ENCODE data around the gene USH2A. TPM values are rescaled to one million over a fixed set of nuclear protein-coding genes. Genes with fewer than 3 reads are reported as not detected.
A peak's percentile ranks its signal among the peaks of the same experiment; 100 is the strongest.

The USH2A gene
- total and polyA plus RNA-seq, 4 donors: 0.09 to 0.39 (median 0.15) TPM

DNA sequence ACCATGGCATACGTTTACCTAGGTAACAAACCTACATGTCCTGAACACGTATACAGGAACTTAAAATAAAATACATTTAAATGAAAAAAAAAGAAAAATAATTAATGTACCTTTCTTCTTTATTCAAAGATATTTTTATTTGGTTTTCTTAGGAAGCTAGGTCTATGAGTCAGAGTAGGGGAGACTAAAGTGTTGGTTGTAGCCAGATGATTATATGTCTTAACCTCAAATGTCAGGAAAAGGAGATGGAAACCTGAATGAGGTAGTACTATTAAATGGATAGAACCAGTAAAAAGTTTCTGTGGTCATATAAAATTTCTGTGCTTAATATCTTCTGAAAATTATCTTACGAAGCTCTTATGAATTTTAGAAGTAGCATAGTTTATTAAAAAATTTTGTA, 580.3 kb downstream of the USH2A start:
- no peak overlapping the region for H3K4me3 ChIP-seq (ENCODE audit: low read depth, low read length)
- no peaks in the 10 kb centered on the region for H3K4me1 ChIP-seq (ENCODE audit: control insufficient read depth, insufficient read depth, low read length)
- no peak for DNase-seq (ENCODE audit: low read depth in 4 of 6, low spot score in 6 of 6)
- H3K36me3 ChIP-seq (ENCODE audit: control insufficient read depth, insufficient read depth, low read length): no peaks in the 10 kb centered on the region
- H3K27me3 ChIP-seq (ENCODE audit: control insufficient read depth, insufficient read depth, low read length): no peaks in the 10 kb centered on the region
- no peak overlapping the region for H3K27ac ChIP-seq (ENCODE audit: low read depth, low read length)
- no peaks in the 10 kb centered on the region for H3K9me3 ChIP-seq (ENCODE audit: control insufficient read depth, insufficient read depth, low read length)
- WGBS (ENCODE audit: insufficient coverage): no CpG with 5 or more reads among the region's 3 CpGs

GRCh38 chr1:215835951-215836350, 587.3 kb downstream of the USH2A start:
- no peak for DNase-seq (ENCODE audit: low read depth in 4 of 6, low spot score in 6 of 6)
- WGBS (ENCODE audit: insufficient coverage): no CpG with 5 or more reads among the region's 2 CpGs
- no peak overlapping the region for H3K27ac ChIP-seq (ENCODE audit: low read depth, low read length)
- no peaks in the 10 kb centered on the region for H3K27me3 ChIP-seq (ENCODE audit: control insufficient read depth, insufficient read depth, low read length)
- no peak overlapping the region for H3K4me3 ChIP-seq (ENCODE audit: low read depth, low read length)
- no peaks in the 10 kb centered on the region for H3K9me3 ChIP-seq (ENCODE audit: control insufficient read depth, insufficient read depth, low read length)
- no peaks in the 10 kb centered on the region for H3K36me3 ChIP-seq (ENCODE audit: control insufficient read depth, insufficient read depth, low read length)
- no peaks in the 10 kb centered on the region for H3K4me1 ChIP-seq (ENCODE audit: control insufficient read depth, insufficient read depth, low read length)

DNA sequence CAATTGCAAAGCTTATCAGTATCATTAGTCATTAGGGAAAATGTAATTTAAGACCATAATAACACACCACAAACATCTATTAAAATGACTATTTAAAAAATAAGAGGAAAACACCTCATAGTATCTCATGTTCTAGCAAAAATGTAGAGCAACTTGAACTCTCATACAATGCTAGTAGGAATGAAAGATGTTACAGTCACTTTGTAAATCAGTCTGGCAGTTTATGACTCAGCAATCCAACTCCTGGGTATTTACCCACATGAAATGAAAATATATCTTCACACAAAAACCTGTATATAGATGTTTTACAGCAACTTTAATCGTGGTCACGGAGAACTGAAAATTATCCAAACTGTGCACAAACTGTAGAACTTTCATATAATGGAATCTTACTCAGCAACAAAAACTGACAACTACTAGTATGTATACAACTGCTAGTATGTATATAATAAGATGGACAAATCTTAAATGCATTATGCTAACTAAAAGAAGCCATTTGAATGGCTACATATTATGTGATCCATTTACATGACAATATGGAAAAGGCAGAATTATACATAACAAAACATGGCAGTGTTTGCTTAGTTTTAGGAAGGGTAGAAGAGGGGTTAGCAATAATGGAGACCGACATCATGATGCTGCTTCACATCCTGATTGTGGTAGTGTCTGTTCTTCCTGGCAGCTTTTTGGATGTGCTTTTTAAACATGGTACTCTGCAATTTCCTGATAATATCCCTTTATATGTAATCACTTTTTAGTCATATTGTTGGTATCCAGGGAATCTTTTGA, 589.1 kb downstream of the USH2A start:
- no peaks in the 10 kb centered on the region for H3K27me3 ChIP-seq (ENCODE audit: control insufficient read depth, insufficient read depth, low read length)
- H3K4me1 ChIP-seq (ENCODE audit: control insufficient read depth, insufficient read depth, low read length): no peaks in the 10 kb centered on the region
- H3K9me3 ChIP-seq (ENCODE audit: control insufficient read depth, insufficient read depth, low read length): no peaks in the 10 kb centered on the region
- DNase-seq (ENCODE audit: low read depth in 4 of 6, low spot score in 6 of 6): no peak
- H3K4me3 ChIP-seq (ENCODE audit: low read depth, low read length): no peak overlapping the region
- no peaks in the 10 kb centered on the region for H3K36me3 ChIP-seq (ENCODE audit: control insufficient read depth, insufficient read depth, low read length)
- whole genome bisulfite sequencing (ENCODE audit: insufficient coverage): no CpG with 5 or more reads among the region's 3 CpGs
- no peak overlapping the region for H3K27ac ChIP-seq (ENCODE audit: low read depth, low read length)

DNA sequence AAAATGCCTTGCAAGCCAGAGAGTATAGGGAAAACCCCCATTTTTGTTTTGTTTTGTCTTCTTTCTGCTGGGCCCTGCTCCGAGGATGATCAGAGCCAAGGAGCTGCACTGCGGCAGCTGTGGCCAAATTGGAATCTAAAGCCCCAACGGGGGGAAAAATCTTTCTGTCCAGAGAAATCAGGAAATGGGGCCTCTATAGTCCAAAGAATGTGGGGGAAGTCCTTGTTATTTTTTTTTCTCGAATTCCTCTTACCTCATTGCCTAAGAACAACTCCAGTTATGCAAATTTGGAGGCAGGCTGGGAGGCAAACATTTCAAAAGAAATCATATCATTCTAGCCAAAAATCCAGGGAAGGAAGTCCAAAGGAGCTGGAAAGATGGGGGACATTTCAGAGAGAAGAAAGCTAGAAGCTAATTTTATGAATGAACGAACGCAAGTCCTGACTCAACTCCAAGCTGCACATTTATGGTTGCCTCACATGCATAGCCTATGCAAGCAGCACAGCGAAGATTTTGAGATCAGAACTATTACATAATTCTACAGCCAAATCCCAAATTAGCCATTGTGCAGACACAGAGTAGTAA, 592.9 kb downstream of the USH2A start:
- no peaks in the 10 kb centered on the region for H3K4me1 ChIP-seq (ENCODE audit: control insufficient read depth, insufficient read depth, low read length)
- no peaks in the 10 kb centered on the region for H3K9me3 ChIP-seq (ENCODE audit: control insufficient read depth, insufficient read depth, low read length)
- H3K27me3 ChIP-seq (ENCODE audit: control insufficient read depth, insufficient read depth, low read length): no peaks in the 10 kb centered on the region
- WGBS (ENCODE audit: insufficient coverage): 67% methylated on average over 1 of the region's 7 CpGs
- no peak overlapping the region for H3K27ac ChIP-seq (ENCODE audit: low read depth, low read length)
- no peak overlapping the region for H3K4me3 ChIP-seq (ENCODE audit: low read depth, low read length)
- peak in 1 of 6 donors; percentile 1 for DNase-seq (ENCODE audit: low read depth in 4 of 6, low spot score in 6 of 6)
- H3K36me3 ChIP-seq (ENCODE audit: control insufficient read depth, insufficient read depth, low read length): no peaks in the 10 kb centered on the region

GRCh38 chr1:215825056-215825455, 598.2 kb downstream of the USH2A start:
- H3K27me3 ChIP-seq (ENCODE audit: control insufficient read depth, insufficient read depth, low read length): no peaks in the 10 kb centered on the region
- no peak overlapping the region for H3K27ac ChIP-seq (ENCODE audit: low read depth, low read length)
- DNase-seq (ENCODE audit: low read depth in 4 of 6, low spot score in 6 of 6): no peak
- H3K4me3 ChIP-seq (ENCODE audit: low read depth, low read length): no peak overlapping the region
- no peaks in the 10 kb centered on the region for H3K9me3 ChIP-seq (ENCODE audit: control insufficient read depth, insufficient read depth, low read length)
- no peaks in the 10 kb centered on the region for H3K4me1 ChIP-seq (ENCODE audit: control insufficient read depth, insufficient read depth, low read length)
- no peaks in the 10 kb centered on the region for H3K36me3 ChIP-seq (ENCODE audit: control insufficient read depth, insufficient read depth, low read length)

- H3K4me3 ChIP-seq (ENCODE audit: low read depth, low read length): no peak overlapping the region
- no peak for DNase-seq (ENCODE audit: low read depth in 4 of 6, low spot score in 6 of 6)
These were observed 599.0 kb downstream of the USH2A start for GRCh38 chr1:215824245-215824644.

GRCh38 chr1:215819114-215819513, 604.1 kb downstream of the USH2A start:
- no peaks in the 10 kb centered on the region for H3K27me3 ChIP-seq (ENCODE audit: control insufficient read depth, insufficient read depth, low read length)
- WGBS (ENCODE audit: insufficient coverage): no CpG with 5 or more reads among the region's 2 CpGs

More at GRCh38 chr1:215824245-215824644, 599.0 kb downstream of the USH2A start:
- no peaks in the 10 kb centered on the region for H3K36me3 ChIP-seq (ENCODE audit: control insufficient read depth, insufficient read depth, low read length)
- no peaks in the 10 kb centered on the region for H3K9me3 ChIP-seq (ENCODE audit: control insufficient read depth, insufficient read depth, low read length)
- no peaks in the 10 kb centered on the region for H3K27me3 ChIP-seq (ENCODE audit: control insufficient read depth, insufficient read depth, low read length)
- no peaks in the 10 kb centered on the region for H3K4me1 ChIP-seq (ENCODE audit: control insufficient read depth, insufficient read depth, low read length)
- H3K27ac ChIP-seq (ENCODE audit: low read depth, low read length): no peak overlapping the region

DNA sequence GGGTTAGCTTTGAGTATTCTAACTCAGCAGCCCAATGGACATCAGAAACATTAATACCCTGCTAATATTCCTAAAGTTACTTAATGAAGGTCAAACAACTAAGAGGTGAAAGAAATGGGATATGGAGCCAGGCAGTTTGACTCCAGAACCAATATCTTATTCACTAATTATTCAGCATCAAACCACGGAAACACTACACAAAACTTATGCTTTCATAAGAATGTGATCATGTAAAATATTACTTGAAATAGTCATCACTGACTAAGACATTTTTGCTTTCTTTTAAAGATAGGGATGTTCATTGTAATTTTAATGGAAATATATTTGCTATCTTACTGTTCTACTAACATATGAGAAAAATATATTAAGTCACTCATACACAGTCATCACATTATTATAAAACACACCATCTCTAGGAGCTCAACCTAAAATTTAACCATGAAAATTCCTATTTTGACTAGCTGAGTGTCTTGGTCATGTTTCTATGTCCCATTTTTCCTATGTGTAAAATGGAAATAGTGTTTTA, 615.3 kb downstream of the USH2A start:
- H3K9me3 ChIP-seq (ENCODE audit: control insufficient read depth, insufficient read depth, low read length): no peaks in the 10 kb centered on the region
- no peak overlapping the region for H3K4me3 ChIP-seq (ENCODE audit: low read depth, low read length)
- no peaks in the 10 kb centered on the region for H3K27me3 ChIP-seq (ENCODE audit: control insufficient read depth, insufficient read depth, low read length)
- H3K27ac ChIP-seq (ENCODE audit: low read depth, low read length): no peak overlapping the region
- no peaks in the 10 kb centered on the region for H3K36me3 ChIP-seq (ENCODE audit: control insufficient read depth, insufficient read depth, low read length)
- no peak for DNase-seq (ENCODE audit: low read depth in 4 of 6, low spot score in 6 of 6)
- H3K4me1 ChIP-seq (ENCODE audit: control insufficient read depth, insufficient read depth, low read length): no peaks in the 10 kb centered on the region
- no CpG with 5 or more reads among the region's 1 CpG for WGBS (ENCODE audit: insufficient coverage)

More at GRCh38 chr1:215819114-215819513, 604.1 kb downstream of the USH2A start:
- Histone ChIP-seq H3K9me3 (ENCODE audit: control insufficient read depth, insufficient read depth, low read length) (no peaks in the 10 kb centered on the region), H3K36me3 (ENCODE audit: control insufficient read depth, insufficient read depth, low read length) (no peaks in the 10 kb centered on the region), H3K4me1 (ENCODE audit: control insufficient read depth, insufficient read depth, low read length) (no peaks in the 10 kb centered on the region), H3K27ac (ENCODE audit: low read depth, low read length) (no peak overlapping the region), H3K4me3 (ENCODE audit: low read depth, low read length) (no peak overlapping the region)
- DNase-seq (ENCODE audit: low read depth in 4 of 6, low spot score in 6 of 6): no peak

DNA sequence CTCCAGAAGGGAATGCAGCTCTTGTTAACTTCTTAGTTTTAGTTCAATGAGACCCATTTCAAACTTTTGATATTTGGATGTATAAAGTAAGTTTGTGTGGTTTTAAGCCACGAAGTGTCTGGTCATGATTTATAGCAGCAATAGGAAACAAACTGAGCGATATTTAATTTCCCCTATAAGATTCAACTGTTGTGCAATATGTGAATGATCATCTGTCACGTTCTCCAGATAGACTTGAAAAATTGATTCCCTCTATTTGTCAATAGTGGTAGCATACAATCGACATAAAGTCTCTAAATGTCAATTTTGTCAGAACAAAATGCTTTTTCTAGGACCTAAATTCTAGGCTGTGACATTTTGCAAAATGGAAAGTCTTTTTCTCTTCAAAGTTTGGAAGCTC, 616.0 kb downstream of the USH2A start:
- H3K36me3 ChIP-seq (ENCODE audit: control insufficient read depth, insufficient read depth, low read length): no peaks in the 10 kb centered on the region
- 80% methylated on average over 1 of the region's 4 CpGs for WGBS (ENCODE audit: insufficient coverage)
- no peaks in the 10 kb centered on the region for H3K27me3 ChIP-seq (ENCODE audit: control insufficient read depth, insufficient read depth, low read length)
- no peaks in the 10 kb centered on the region for H3K9me3 ChIP-seq (ENCODE audit: control insufficient read depth, insufficient read depth, low read length)
- no peak overlapping the region for H3K4me3 ChIP-seq (ENCODE audit: low read depth, low read length)
- no peak for DNase-seq (ENCODE audit: low read depth in 4 of 6, low spot score in 6 of 6)
- H3K4me1 ChIP-seq (ENCODE audit: control insufficient read depth, insufficient read depth, low read length): no peaks in the 10 kb centered on the region
- no peak overlapping the region for H3K27ac ChIP-seq (ENCODE audit: low read depth, low read length)

- Histone ChIP-seq H3K4me3 (ENCODE audit: low read depth, low read length) (no peak overlapping the region), H3K4me1 (ENCODE audit: control insufficient read depth, insufficient read depth, low read length) (no peaks in the 10 kb centered on the region), H3K36me3 (ENCODE audit: control insufficient read depth, insufficient read depth, low read length) (no peaks in the 10 kb centered on the region), H3K27ac (ENCODE audit: low read depth, low read length) (no peak overlapping the region), H3K9me3 (ENCODE audit: control insufficient read depth, insufficient read depth, low read length) (no peaks in the 10 kb centered on the region), H3K27me3 (ENCODE audit: control insufficient read depth, insufficient read depth, low read length) (no peaks in the 10 kb centered on the region)
- DNase-seq (ENCODE audit: low read depth in 4 of 6, low spot score in 6 of 6): no peak
These were observed 625.4 kb downstream of the USH2A start for GRCh38 chr1:215797859-215798258.
